NCI-H1930 (cell line): ENCODE data around the gene HS3ST5.
"Not testable (repeated sequence)": the region's sequence is repeated elsewhere in the genome, so short reads cannot be mapped to it uniquely, and the experiment has no call there.

Source experiments
- DNase-seq, 2 experiments: peaks; one replicate each; lab custom pipeline; 2025; lab: John Stamatoyannopoulos, UW

Gene HS3ST5

DNA sequence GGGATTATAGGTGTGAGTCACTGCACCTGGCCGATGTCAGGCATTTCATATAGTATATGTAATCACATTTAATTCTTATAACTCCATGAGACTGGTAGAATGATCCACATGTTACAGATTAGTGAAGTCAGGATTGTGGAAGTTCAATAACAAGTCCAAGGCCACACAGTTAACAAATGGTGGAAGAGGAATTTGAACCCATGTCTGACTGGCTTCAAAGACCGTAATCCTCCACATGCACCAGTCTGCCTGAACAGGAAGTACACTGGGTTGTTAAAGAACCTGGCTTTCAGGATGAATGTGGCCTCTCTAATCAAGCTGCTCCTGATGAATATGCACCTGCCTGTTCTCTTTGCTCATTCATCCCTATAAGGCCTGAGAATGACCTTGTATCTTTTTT lies 249.9 kb downstream of the HS3ST5 start:
- DNase-seq, result no peak

DNA sequence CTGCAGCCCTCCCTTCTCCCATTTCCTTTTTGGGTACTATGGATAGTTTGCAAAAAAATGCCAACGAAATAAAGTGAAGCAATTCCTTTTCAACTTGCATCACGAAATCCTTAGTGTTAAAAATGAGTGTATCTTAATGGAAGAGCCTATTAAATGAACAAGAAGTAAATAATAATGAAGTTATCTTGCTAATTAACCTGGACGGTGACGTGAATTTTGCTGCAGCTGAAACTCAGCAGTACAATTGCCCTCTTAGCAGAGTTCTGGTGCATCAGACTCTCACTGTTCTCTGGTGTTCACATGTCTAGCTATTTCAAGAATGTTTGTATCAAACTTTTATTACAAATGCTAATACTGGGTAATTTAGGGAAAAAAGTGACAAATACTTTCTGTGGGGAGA lies 252.2 kb downstream of the HS3ST5 start:
- no peak for DNase-seq

DNA sequence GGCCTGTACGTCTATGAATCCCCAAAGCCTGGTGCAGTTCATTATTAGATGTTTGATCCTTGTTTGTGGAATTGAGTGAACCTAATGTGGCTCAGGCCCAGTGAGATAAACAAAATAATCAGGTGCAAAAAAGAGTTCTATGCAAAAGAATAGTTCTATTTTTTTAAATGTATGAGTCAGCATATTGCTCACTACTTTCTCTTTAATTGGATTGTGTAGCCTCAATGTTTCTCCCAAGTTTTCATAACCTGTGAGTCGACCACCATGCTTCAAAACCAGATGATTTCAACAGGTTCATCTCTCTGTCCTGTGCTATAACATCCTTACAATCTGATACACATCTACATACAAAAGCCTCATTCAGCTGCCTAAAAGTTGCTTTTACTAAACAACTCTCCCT lies 255.3 kb downstream of the HS3ST5 start:
- no peak for DNase-seq

- DNase-seq, result no peak
These were observed 257.6 kb downstream of the HS3ST5 start for GRCh38 chr6:114085211-114085610.

DNA sequence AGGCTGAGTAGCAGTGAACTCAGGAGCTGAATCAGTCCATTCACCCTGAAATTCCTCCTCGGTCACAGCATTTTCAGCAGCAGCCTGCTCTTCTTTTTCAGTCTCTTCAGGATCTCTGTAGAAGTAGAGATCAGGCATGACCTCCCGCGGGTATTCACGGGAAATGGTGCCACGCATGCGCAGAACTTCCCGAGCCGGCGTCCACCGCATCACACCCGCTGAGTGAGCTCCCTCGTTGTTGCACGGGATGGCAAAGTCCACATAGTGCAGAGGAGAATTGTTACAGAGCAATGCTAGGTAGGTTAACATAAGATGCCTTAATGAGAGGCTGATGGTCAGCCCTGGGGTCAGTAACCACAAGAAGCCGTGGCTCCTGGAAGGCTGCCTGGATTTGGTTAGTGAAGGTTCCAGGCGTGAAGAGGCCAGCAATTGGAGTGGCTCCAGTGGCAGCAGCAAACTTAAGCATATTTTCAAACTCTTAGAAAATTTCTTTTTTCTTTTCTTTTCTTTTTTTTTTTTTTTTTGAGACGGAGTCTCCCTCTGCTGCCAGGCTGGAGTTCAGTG lies 258.4 kb downstream of the HS3ST5 start:
- no peak for DNase-seq

- no peak for DNase-seq
These were observed 259.6 kb downstream of the HS3ST5 start for GRCh38 chr6:114083251-114083650.

DNA sequence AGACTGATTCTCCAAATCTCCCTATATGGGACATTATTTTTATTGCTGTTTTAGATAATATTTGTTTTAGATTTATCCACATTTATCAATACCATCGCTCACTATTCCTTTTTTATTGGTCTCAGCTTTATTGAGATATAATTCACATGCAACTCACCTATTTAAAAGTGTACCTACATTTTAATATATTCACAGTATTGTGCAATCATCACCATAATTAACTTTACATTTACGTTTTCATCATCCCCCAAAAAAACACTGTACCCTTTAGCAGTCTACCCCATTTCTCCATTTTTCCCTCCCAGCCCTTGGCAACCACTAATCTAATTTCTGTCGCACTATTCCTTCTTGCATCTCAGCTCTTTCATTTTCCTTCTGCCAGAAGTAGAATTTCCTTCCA lies 261.1 kb downstream of the HS3ST5 start:
- no peak for DNase-seq

- DNase-seq, result no peak
These were observed 261.8 kb downstream of the HS3ST5 start for GRCh38 chr6:114080891-114081510.

- not testable (repeated sequence) for DNase-seq
These were observed 262.4 kb downstream of the HS3ST5 start for GRCh38 chr6:114080410-114080809.

- DNase-seq, result no peak
These were observed 267.0 kb downstream of the HS3ST5 start for GRCh38 chr6:114075777-114076176.

GRCh38 chr6:114075300-114075699 lies 267.5 kb downstream of the HS3ST5 start:
- no peak for DNase-seq

- DNase-seq, result no peak
These were observed 274.1 kb downstream of the HS3ST5 start for GRCh38 chr6:114068771-114069170.

GRCh38 chr6:114068116-114068515 lies 274.7 kb downstream of the HS3ST5 start:
- DNase-seq, result no peak

DNA sequence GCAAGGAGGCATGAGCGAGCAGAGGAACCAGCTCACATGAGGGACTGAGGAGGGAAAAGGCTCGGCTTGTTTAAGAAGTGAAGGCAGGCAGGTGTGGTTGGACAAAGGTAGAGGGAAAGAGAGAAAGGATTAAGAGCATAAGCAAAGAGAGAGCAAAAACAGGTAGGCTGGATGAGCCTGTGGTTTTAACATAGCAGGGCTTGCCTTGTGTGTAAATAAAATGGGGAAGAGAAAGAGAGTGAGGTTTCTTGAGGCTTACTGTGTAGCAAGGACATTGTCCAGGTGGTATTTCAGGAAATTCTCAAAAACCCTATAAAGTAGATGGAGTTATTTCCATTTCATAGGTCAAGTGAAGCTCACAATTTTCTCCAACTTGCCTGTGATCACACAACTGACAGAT lies 278.0 kb downstream of the HS3ST5 start:
- no peak for DNase-seq

GRCh38 chr6:114063956-114064355 lies 278.9 kb downstream of the HS3ST5 start:
- no peak for DNase-seq

DNA sequence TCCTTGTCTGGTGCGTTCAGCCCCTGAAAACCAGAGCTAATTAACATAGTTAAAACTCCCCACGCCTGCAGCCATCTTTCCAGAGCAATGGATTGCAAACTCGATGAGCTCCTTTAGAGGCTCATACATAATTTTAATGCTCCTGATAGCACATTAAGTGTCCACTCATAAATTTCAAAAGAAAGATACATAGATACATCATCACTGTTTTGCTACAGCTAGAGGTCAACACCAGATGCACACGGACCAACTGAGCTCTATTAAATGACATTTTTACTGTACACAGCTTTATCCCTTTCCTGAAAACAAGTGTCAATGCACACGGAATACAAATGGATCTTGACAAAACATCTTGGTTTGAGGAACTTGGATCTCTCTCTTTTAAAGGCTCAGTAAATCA lies 280.6 kb downstream of the HS3ST5 start:
- no peak for DNase-seq

DNA sequence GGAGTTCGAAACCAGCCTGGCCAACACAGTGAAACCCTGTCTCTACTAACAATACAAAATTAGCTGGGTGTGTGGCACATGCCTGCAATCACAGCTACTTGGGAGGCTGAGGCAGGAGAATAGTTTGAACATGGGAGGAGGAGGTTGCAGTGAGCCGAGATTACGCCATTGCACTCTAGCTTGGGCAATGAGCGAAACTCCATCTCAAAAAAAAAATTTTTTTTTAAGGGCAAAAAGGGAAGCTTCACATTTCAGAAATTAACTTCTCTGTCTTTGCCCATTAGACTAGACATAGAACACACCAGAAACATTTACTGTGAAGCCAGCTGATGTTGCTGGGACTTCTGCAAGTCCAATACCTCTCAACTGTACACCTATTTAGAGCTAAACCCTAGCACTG lies 281.1 kb downstream of the HS3ST5 start:
- no peak for DNase-seq

- DNase-seq, result no peak
These were observed 281.7 kb downstream of the HS3ST5 start for GRCh38 chr6:114061116-114061515.

GRCh38 chr6:114058435-114058834 lies 284.4 kb downstream of the HS3ST5 start:
- DNase-seq, result no peak

DNA sequence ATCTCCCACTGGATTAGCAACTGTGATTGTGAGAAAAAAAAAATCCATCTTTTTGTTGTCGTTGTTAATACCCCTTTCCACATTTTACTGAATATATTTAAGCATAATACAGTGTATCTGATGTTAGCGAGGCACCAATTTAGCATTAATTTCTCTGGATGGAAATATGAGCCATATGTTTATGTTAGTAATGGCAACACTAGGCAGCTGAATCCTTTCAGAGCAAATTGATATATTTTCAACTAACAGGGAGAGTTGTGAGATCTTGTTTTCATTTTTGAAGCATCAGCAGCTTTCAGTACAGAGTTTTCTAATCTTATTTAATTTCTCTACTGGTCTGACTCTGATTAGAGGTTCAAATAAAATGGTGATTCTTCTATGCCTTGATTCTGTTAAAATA lies 287.1 kb downstream of the HS3ST5 start:
- DNase-seq, result no peak

- DNase-seq, result peak; percentile 71 to 87
These were observed 287.5 kb downstream of the HS3ST5 start for GRCh38 chr6:114055349-114055748.

- DNase-seq, result no peak
These were observed 289.0 kb downstream of the HS3ST5 start for GRCh38 chr6:114053791-114054190.

GRCh38 chr6:114052141-114052540 lies 290.7 kb downstream of the HS3ST5 start:
- no peak for DNase-seq

DNA sequence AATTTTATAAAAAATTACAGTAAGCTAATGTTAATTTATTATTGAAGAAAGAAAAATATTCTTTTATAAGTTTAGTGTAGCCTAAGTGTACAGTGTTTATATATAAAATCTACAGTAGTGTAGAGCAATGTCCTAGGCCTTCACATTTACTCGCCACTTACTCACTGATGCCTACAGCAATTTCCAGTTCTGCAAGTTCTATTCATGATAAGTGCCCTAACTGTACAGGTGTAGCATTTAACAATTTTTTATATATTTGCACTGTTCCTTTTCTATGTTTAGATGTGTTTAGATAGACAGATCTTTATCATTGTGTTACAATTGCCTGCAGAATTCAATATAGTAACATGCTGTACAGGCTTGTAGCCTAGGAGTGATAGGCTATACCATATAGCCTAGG lies 291.8 kb downstream of the HS3ST5 start:
- DNase-seq, result no peak
